DLD1 (cell line): ENCODE measurements around the gene SEC22C.
"Not testable (repeated sequence)": the region's sequence is repeated elsewhere in the genome, so short reads cannot be mapped to it uniquely, and the experiment has no call there.

ENCODE experiments used
- in situ Hi-C: cut with HindIII; loops from 2 replicates; pipeline ENCODE4 v1.10.0; 2017; ENCODE audit warnings: low sequenced_read_pairs

Gene SEC22C

GRCh38 chr3:42581709-42582473, at the start of gene SEC22C:
SEC22C (minus strand) TSS chr3:42581967; CDS start chr3:42569046, 12,921 bp downstream.
- in situ Hi-C loops: no loop called here

GRCh38 chr3:42613462-42613861, 31.7 kb upstream of the SEC22C start:
- in situ Hi-C loops: no loop called here

- in situ Hi-C loops: no loop called here
Observed at GRCh38 chr3:42612928-42613327, 31.2 kb upstream of the SEC22C start.

GRCh38 chr3:42612217-42612616, 30.4 kb upstream of the SEC22C start:
- in situ Hi-C loops: no loop called here

GRCh38 chr3:42610976-42611375, 29.2 kb upstream of the SEC22C start:
- in situ Hi-C loops: no loop called here

GRCh38 chr3:42608581-42608980, 26.8 kb upstream of the SEC22C start:
- in situ Hi-C loops: no loop called here

- in situ Hi-C loops: no loop called here
Observed at GRCh38 chr3:42605546-42606173, 23.9 kb upstream of the SEC22C start.

- in situ Hi-C loops: no loop called here
Observed at GRCh38 chr3:42602961-42603360, 21.2 kb upstream of the SEC22C start.

GRCh38 chr3:42601896-42602581, 20.3 kb upstream of the SEC22C start:
- in situ Hi-C loops: no loop called here

- in situ Hi-C loops: no loop called here
Observed at GRCh38 chr3:42600958-42601675, 19.4 kb upstream of the SEC22C start.

GRCh38 chr3:42600111-42600957, 18.6 kb upstream of the SEC22C start, which contains the start of gene NKTR:
NKTR (plus strand) TSS chr3:42600686; CDS start chr3:42601007, 321 bp downstream.
- in situ Hi-C loops: no loop called here

GRCh38 chr3:42597098-42597497, 15.3 kb upstream of the SEC22C start:
- in situ Hi-C loops: not testable (repeated sequence)

GRCh38 chr3:42595682-42596081, 13.9 kb upstream of the SEC22C start:
- in situ Hi-C loops: no loop called here

- in situ Hi-C loops: no loop called here
Observed at GRCh38 chr3:42593635-42594034, 11.9 kb upstream of the SEC22C start.

GRCh38 chr3:42591811-42592210, 10.0 kb upstream of the SEC22C start:
- in situ Hi-C loops: no loop called here

GRCh38 chr3:42590989-42591756, 9.4 kb upstream of the SEC22C start:
- in situ Hi-C loops: no loop called here

GRCh38 chr3:42589382-42590109, 7.8 kb upstream of the SEC22C start:
- in situ Hi-C loops: no loop called here

GRCh38 chr3:42588625-42589024, 6.9 kb upstream of the SEC22C start:
- in situ Hi-C loops: no loop called here
